CD4-positive, alpha-beta T cell treated with Interleukin-6 at 100 ng/mL for 8 hours (primary cell): ENCODE measurements around the gene FHIT.
"Not testable (repeated sequence)": the region's sequence is repeated elsewhere in the genome, so short reads cannot be mapped to it uniquely, and the experiment has no call there.

Experiments
- DNase-seq: peaks from one replicate; pipeline ENCODE4 v3.0.0-alpha.2; 2020; ENCODE audit warnings: mixed read lengths, low spot score

The FHIT gene

GRCh38 chr3:60919296-60919695, 332.0 kb downstream of the FHIT start:
- DNase-seq, result no peak

GRCh38 chr3:60917141-60917540, 334.1 kb downstream of the FHIT start:
- no peak for DNase-seq

GRCh38 chr3:60916546-60916945, 334.7 kb downstream of the FHIT start:
- no peak for DNase-seq

GRCh38 chr3:60913474-60913873, 337.8 kb downstream of the FHIT start:
- no peak for DNase-seq

- no peak for DNase-seq
Measured at GRCh38 chr3:60912876-60913275, 338.4 kb downstream of the FHIT start.

- no peak for DNase-seq
Measured at GRCh38 chr3:60912142-60912541, 339.1 kb downstream of the FHIT start.

GRCh38 chr3:60909526-60909925, 341.7 kb downstream of the FHIT start:
- DNase-seq, result no peak

GRCh38 chr3:60906283-60906682, 345.0 kb downstream of the FHIT start:
- DNase-seq, result no peak

GRCh38 chr3:60898321-60898720, 352.9 kb downstream of the FHIT start:
- no peak for DNase-seq

- DNase-seq, result no peak
Measured at GRCh38 chr3:60893946-60894345, 357.3 kb downstream of the FHIT start.

GRCh38 chr3:60890226-60890625, 361.0 kb downstream of the FHIT start:
- DNase-seq, result no peak

- DNase-seq, result not testable (repeated sequence)
Measured at GRCh38 chr3:60888952-60889351, 362.3 kb downstream of the FHIT start.

- DNase-seq, result no peak
Measured at GRCh38 chr3:60887574-60887973, 363.7 kb downstream of the FHIT start.

- DNase-seq, result no peak
Measured at GRCh38 chr3:60886518-60886917, 364.7 kb downstream of the FHIT start.

GRCh38 chr3:60884005-60884404, 367.2 kb downstream of the FHIT start:
- DNase-seq, result no peak

- DNase-seq, result no peak
Measured at GRCh38 chr3:60877188-60877587, 374.1 kb downstream of the FHIT start.

- no peak for DNase-seq
Measured at GRCh38 chr3:60870396-60870795, 380.9 kb downstream of the FHIT start.

GRCh38 chr3:60867200-60867599, 384.1 kb downstream of the FHIT start:
- no peak for DNase-seq

- no peak for DNase-seq
Measured at GRCh38 chr3:60856257-60857046, 394.8 kb downstream of the FHIT start.

GRCh38 chr3:60855250-60855649, 396.0 kb downstream of the FHIT start:
- no peak for DNase-seq

- DNase-seq, result no peak
Measured at GRCh38 chr3:60854791-60855190, 396.5 kb downstream of the FHIT start.

- DNase-seq, result no peak
Measured at GRCh38 chr3:60847791-60848190, 403.5 kb downstream of the FHIT start.

GRCh38 chr3:60844256-60844655, 407.0 kb downstream of the FHIT start:
- no peak for DNase-seq

GRCh38 chr3:60841355-60841754, 409.9 kb downstream of the FHIT start:
- DNase-seq, result no peak
